SKM-1 (cell line): ENCODE results near the gene FAM167B.
"Not testable (repeated sequence)": the region's sequence is repeated elsewhere in the genome, so short reads cannot be mapped to it uniquely, and the experiment has no call there.

Source experiments
- DNase-seq: peaks from one replicate; lab custom pipeline; 2025; ENCODE audit not compliant: unreplicated experiment; lab: John Stamatoyannopoulos, UW

The FAM167B gene

DNA sequence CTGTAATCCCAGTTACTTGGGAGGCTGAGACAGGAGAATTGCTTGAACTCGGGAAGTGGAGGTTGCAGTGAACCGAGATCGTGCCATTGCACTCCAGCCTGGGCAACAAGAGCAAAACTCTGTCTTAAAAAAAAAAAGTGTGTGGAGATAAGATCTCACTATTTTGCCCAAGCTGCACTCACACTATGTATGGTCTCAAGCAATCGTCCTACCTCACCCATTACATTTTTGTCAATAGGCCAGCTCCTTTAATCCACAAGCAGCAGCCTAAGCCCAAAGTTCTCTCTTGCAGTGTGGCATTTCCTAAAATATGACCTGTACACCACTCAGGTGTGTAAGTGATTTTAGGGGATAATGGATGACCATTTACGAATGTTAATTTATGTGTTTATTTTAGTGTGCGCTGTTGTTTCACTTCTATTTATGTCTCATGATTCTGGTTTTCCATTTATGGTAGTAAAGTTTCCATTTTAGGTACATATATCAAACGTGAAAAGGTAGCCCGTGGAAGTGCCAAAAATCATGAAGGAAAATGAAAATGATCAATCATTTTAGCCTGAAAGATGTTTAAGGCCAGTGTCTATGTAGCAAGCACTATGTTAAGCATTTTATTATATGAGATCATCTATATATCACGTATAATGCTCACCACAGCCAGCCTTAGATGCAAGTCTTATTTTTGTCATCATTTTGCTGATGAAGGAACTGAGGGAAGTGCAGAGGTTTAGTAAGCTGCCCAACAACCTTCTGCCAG is 9.6 kb downstream of the FAM167B start:
- no peak for DNase-seq

DNA sequence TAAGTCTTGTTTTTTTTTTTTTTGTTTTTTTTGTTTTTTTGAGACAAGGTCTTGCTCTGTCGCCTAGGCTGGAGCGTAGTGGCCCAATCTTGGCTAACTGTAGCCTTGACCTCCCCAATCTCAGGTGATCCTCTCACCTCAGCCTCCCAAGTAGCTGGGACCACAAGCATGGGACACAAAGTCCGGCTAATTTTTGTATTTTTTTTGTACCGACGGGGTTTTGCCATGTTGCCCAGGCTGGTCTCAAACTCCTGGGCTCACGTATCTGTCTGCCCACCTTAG is 10.1 kb downstream of the FAM167B start:
- DNase-seq, result no peak

DNA sequence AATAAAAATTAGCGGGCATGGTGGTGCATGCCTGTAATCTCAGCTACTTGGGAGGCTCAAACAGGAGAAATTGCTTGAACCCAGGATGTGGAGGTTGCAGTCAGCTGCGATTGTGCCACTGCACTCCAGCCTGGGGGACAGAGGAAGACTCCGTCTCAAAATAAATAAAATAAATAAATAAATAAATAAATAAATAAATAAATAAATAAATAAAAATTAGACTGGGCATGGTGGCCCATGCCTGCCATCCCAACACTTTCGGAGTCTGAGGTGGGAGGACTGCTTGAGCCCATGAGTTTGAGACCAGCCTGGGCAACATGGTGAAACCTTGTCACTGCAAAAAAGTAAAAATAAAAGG is 16.2 kb downstream of the FAM167B start:
- not testable (repeated sequence) for DNase-seq

DNA sequence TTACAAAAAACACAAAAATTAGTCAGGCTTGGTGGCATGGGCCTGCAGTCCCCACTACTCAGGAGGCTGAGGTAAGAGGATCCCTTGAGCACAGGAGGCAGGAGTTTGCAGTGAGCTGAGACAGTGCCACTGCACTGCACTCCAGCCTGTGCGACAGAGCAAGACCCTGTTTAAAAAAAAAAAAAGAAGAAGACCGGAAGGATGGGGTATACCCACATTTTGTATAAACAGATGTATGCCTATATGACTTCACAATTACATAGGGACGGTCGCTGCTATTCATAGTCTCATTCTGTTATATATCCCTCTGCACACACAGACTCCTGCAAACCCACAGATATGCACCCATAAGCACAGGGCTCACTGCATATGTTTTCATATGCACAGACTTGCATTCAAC is 16.7 kb downstream of the FAM167B start:
- DNase-seq, result no peak

DNA sequence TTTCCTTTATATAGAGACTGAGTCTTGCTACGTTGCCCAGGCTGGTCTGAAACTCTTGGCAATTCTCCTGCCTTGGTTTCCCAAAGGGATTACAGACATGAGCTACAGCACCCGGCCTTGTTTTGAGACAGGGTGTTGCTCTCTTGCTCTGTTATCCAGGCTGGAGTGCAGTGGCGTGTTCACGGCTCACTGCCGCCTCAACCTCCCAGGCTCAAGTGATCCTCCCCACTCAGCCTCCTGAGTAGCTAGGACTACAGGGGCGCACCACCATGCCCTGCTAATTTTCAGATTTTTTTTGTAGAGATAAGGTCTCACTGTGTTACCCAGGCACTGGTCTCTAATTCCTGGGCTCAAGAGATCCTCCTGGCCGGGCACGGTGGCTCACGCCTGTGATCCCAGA is 18.8 kb downstream of the FAM167B start:
- DNase-seq, result no peak

DNA sequence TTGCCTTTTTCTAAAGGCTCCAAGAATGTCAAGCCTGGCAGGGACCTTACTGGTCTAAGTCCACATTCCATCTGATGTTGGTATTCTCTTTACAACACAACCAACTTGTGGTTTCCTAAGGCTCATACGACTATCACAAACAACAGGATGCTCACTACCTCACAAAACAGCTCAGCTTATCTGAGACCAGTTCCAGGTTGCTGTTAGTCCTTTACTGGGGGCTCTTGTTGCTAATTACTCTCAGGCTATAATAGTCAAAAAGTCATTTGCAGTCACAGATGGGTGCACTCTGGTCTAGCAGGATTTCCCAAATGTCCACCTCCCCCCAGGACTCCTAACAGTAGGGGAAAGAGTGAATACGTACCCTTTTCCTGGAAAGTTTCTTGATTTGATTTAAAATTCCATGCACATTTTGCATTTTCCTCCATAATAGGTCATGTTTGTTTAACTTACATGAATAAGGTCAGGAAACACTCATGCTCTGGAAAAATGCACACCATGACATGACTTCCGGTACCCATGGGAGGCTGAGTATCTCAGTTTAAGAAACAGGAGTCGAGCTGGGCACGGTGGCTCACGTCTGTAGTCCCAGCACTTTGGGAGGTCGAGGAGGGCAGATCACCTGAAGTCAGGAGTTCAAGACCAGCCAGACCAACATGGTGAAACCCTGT is 20.0 kb downstream of the FAM167B start:
- no peak for DNase-seq

DNA sequence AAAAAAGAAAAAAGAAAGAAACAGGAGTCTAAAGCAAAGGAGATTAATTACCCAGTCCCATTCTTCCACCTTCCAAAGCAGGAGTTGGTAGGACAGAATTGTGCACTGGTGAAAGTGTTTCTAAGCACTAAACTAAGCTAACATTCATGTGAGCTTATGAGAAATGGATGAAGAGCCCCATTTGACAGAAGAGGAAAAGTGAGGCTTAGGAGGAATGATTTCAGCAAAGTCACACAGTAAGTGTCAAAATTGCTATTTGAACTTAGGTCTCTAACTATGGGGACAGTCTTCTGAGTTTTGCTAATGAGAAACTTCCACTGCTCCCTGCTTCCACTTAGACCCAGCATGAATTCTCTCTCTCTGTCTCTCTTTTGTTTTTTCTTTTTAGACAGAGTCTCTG is 22.7 kb downstream of the FAM167B start:
- DNase-seq, result no peak

DNA sequence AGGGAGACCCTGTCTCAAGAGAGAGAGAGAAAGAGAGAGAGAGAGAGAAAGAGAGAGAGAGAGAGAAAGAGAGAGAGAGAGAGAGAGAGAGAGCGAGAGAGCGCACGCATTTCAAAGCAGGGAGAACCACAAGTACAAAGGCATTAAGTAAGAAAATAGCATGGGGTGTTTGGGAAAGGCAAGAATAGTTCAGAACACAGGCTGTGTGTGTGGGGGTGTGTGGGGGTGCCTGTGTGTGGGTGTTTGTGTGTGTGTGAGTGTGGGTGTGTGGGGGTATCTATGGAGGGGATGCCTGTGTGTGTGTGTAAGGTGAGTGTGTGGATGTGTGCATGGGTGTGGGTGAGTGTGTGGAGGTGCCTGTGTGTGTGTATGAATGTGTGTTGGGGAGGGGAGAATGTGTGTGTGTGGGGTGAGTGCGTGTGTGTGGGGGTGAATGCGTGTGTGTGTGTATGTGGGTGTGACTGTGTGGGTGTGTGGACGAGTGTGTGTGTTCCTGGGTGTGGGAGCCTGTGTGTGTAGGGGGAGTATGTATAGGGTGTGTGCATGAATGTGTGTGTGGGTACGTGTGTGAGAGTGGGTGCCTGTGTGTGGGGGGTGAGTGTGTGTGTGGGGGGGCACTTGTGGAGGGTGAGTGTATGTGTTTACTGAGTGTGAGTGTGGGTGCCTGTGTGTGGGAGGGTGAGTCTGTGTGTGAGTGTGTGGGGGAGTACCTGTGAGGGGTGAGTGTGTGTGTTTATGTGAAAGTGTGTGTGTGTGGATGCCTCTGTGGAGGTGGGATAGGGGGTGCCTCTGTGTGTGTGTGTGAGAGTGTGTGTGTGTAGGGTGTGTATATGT is 25.8 kb downstream of the FAM167B start:
- DNase-seq, result no peak

DNA sequence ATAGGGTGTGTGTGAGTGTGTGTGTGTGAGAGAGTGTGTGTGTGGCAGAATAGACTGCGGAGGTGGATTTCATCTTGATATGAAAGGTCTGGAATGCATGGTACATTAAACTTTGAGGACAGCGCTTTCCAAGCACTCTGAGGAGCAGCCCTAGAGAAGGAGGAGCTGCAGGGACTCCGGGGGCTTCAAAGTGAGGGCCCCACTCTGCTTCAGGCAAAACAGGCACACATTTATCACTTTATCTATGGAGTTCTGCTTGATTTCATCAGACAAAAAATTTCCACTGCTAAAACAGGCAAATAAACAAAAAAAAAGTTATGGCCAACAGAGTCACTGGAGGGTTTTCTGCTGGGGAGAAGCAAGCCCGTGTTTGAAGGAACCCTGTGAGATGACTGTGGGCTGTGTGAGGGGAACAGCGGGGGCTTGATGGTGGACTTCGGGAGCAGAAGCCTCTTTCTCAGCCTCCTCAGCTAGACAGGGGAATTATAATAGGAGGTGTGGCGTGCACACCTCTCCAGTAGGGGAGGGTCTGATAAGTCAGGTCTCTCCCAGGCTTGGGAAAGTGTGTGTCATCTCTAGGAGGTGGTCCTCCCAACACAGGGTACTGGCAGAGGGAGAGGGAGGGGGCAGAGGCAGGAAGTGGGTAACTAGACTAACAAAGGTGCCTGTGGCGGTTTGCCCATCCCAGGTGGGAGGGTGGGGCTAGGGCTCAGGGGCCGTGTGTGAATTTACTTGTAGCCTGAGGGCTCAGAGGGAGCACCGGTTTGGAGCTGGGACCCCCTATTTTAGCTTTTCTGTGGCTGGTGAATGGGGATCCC is 26.6 kb downstream of the FAM167B start:
- DNase-seq, result no peak

DNA sequence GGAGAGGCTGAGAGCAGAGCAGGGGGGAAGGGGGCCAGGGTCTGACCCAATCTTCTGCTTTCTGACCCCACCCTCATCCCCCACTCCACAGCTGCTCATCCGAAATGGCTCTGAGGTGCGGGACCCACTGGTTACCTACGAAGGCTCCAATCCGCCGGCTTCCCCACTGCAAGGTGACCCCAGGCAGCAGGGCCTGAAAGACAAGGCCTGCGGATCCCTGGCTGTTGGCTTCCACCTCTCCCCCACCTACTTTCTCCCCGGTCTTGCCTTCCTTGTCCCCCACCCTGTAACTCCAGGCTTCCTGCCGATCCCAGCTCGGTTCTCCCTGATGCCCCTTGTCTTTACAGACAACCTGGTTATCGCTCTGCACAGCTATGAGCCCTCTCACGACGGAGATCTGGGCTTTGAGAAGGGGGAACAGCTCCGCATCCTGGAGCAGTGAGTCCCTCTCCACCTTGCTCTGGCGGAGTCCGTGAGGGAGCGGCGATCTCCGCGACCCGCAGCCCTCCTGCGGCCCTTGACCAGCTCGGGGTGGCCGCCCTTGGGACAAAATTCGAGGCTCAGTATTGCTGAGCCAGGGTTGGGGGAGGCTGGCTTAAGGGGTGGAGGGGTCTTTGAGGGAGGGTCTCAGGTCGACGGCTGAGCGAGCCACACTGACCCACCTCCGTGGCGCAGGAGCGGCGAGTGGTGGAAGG is 27.8 kb downstream of the FAM167B start:
- no peak for DNase-seq

DNA sequence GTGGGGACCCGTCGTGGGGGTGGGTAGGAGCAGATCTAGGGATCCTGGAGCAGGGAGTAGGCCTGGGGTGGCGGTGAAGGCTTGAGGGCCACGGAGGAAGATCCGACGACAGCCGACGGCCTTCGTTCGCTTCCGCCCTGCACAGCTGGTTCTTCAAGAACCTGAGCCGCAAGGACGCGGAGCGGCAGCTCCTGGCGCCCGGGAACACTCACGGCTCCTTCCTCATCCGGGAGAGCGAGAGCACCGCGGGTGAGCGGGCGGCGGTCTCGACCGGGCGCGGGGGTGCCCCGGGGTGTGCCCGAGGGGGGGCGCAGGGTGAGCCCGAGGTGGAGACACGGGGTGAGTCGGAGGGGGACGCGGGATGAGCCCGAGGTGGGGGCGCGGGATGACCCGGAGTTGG is 28.4 kb downstream of the FAM167B start:
- DNase-seq, result no peak

DNA sequence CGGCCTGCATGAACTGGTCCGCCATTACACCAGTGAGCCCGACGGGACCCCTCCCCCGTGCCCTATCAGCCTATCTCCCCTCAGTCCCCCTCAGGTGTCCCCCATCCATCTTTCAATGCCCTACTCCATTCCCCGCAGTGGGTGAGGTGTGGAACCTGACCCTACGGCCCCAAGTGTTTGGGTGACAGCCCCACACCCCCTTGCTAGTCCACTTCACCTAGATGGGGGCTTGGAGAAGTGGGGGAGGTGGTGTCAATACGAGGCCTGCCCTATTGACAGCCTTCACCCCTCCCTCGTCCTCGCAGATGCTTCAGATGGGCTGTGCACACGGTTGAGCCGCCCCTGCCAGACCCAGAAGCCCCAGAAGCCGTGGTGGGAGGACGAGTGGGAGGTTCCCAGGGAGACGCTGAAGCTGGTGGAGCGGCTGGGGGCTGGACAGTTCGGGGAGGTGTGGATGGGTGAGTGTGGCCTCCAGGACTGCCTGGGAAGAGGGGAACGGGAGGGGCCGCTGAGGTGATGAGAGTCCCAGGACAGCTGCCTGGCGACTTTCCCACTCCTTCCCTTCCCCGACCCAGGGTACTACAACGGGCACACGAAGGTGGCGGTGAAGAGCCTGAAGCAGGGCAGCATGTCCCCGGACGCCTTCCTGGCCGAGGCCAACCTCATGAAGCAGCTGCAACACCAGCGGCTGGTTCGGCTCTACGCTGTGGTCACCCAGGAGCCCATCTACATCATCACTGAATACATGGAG is 29.2 kb downstream of the FAM167B start:
- DNase-seq, result no peak

DNA sequence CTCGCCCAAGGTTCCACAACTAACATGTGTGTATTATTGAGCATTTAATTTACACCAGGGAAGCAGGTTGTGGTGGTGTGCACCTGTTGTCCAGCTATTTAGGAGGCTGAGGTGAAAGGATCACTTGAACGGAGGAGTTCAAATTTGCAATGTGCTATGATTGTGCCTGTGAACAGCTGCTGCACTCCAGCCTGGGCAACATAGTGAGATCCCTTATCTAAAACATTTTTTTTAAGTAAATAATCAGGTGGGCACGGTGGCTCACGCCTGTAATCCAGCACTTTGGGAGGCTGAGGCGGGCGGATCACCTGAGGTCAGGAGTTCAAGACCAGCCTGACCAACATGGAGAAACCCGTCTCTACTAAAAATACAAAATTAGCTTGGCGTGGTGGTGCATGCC is 37.8 kb downstream of the FAM167B start:
- not testable (repeated sequence) for DNase-seq

DNA sequence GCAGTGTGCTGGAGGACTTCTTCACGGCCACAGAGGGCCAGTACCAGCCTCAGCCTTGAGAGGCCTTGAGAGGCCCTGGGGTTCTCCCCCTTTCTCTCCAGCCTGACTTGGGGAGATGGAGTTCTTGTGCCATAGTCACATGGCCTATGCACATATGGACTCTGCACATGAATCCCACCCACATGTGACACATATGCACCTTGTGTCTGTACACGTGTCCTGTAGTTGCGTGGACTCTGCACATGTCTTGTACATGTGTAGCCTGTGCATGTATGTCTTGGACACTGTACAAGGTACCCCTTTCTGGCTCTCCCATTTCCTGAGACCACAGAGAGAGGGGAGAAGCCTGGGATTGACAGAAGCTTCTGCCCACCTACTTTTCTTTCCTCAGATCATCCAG is 38.6 kb downstream of the FAM167B start:
- no peak for DNase-seq

DNA sequence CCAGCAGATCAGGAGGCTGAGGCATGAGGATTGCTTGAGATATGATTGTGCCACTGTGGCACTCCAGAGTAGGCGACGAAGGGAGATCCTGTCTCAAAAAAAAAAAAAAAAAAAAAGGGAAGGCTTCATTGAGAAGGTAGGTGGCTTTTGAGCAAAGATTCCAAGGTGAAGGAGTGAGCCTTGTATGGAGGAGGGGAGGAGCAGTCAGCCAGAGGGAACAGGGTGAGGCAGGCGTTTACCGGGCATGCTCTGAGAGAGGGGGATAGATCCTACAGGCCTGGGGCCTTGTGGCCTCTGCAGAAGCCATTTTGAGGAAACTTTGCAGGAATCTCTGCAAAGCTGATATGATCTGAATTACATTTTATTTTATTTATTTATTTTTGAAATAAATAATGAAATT is 39.7 kb downstream of the FAM167B start:
- no peak for DNase-seq

DNA sequence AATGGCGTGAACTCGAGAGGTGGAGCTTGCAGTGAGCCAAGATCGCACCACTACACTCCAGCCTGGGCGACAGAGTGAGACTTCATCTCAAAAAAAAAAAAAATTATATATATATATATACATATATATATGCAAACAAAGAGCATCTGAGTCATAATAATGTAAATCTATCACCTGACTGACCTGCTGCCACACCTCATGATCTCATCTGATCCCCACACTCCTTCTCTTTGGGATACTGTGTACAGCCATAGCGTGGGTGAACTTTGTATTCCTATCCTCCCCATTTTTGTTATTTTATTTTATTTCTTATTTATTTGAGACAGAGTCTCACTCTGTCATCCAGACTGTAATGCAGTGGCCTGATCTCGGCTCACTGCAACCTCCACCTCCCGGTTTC is 42.2 kb downstream of the FAM167B start:
- DNase-seq, result no peak

DNA sequence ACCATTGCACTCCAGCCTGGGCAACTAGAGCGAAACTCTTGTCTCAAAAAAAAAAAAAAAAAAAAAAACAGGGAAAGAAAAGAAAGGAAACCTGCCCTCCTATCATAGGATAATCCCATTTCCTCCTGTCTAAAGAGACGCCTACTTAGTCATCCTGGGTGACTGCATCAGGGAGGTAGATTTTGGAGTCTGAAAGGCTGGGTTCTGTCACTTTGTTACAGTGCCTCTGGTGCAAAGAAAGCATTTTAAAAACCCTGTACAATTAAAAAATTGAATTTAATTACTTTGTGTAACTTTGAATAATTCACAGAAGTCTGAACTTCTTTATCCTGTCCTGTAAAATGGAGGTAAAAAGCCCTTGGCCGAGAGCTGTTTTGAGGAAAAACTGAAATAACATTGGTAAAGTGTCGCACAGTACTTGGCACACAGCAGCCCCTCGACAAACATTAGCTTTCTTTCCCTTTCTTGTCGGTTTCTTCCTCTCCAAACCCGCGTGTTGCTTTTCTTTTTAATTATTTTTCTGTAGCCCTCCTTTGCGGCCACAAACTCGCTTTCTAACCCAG is 44.2 kb downstream of the FAM167B start:
- no peak for DNase-seq

DNA sequence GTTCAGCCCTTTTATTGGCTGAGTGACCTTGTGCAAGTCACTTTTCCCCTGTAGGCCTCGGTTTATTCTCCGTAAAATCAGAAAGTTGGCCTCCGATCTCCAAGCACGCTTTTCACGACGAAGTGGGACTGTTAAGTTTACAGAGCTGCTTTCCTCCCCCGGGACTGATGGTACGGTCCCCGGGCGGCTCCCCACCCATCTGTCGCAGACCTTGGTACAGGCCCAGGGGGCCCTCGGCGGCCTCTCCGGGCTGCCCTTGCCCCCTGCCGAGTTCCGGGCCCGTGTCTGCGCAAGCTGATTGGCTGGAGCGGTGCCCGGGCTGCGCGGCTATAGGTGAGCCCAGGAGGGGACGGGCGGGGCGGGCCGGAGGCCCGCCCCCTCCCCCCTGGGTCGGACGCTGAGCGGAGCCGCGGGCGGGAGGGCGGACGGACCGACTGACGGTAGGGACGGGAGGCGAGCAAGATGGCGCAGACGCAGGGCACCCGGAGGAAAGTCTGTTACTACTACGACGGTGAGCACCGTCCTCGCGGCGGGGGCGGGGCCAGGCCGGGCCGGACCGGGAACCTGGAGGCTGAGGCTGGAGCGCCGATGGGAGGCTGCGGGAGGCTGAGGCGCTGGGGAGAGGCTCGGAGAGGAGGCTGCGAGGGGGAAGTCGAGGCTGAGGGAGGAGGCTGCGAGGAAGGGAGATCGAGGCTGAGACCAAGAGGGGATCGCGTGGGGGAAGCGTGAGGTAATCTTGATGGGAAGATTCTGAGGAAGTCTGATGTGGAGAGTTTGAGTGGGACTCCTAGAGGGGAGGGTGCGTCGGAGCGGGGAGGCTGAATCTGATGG is 44.9 kb downstream of the FAM167B start, which contains the start of gene HDAC1:
Gene HDAC1, plus strand, starts transcription at position 376 of the 831 bp plus-strand sequence. Its CDS starts 87 bp downstream, at position 463.
- peak; percentile 98 for DNase-seq

DNA sequence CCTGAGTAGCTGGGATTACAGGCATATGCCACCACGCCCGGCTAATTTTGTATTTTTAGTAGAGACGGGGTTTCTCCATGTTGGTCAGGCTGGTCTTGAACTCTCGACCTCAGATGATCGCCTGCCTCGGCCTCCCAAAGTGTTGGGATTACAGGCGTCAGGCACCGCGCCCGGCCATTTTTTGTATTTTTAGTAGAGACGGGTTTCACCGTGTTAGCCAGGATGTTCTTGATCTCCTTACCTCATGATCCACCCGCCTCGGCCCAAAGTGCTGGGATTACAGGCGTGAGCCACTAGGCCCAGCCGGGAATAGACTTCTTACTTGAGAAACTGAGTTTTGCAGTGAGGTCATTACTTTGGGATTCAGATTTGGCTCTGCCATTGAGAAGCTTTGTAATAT is 51.2 kb downstream of the FAM167B start:
- DNase-seq, result not testable (repeated sequence)
